ENCODE data around the gene ZNF888.
"Not testable (repeated sequence)": the region's sequence is repeated elsewhere in the genome, so short reads cannot be mapped to it uniquely, and the experiment has no call there.

Gene ZNF888

GRCh38 chr19:52936151-52936953 lies 13.1 kb upstream of the ZNF888 start:
- no peak for DNase-seq (ENCODE audit: extremely low read depth, low read depth)
- TF ChIP-seq CTCF (IDR thresholded peaks at IDR 0.05; ENCODE audit: low read depth, low read length): no peak

- TF ChIP-seq CTCF (IDR thresholded peaks at IDR 0.05; ENCODE audit: low read depth, low read length): no peak
- no peak for DNase-seq (ENCODE audit: extremely low read depth, low read depth)
Measured at GRCh38 chr19:52935434-52935833, 12.2 kb upstream of the ZNF888 start.

GRCh38 chr19:52924641-52925040 lies 1.4 kb upstream of the ZNF888 start:
- not testable (repeated sequence) for DNase-seq (ENCODE audit: extremely low read depth, low read depth)

- no peak for TF ChIP-seq CTCF (IDR thresholded peaks at IDR 0.05; ENCODE audit: low read depth, low read length)
- DNase-seq (ENCODE audit: extremely low read depth, low read depth): no peak
Measured at GRCh38 chr19:52923778-52924593, 758 bp upstream of the ZNF888 start.

- no peak for TF ChIP-seq CTCF (IDR thresholded peaks at IDR 0.05; ENCODE audit: low read depth, low read length)
Measured at GRCh38 chr19:52917531-52917930, 5.7 kb downstream of the ZNF888 start.

GRCh38 chr19:52910648-52911047 lies 12.6 kb downstream of the ZNF888 start:
- no peak for DNase-seq (ENCODE audit: extremely low read depth, low read depth)
- TF ChIP-seq CTCF (IDR thresholded peaks at IDR 0.05; ENCODE audit: low read depth, low read length): no peak

More at GRCh38 chr19:52917531-52917930, 5.7 kb downstream of the ZNF888 start:
- DNase-seq (ENCODE audit: extremely low read depth, low read depth): no peak

- not testable (repeated sequence) for DNase-seq (ENCODE audit: extremely low read depth, low read depth)
Measured at GRCh38 chr19:52904052-52904780, 19.0 kb downstream of the ZNF888 start.

- DNase-seq (ENCODE audit: extremely low read depth, low read depth): no peak
- TF ChIP-seq CTCF (IDR thresholded peaks at IDR 0.05; ENCODE audit: low read depth, low read length): no peak
Measured at GRCh38 chr19:52901842-52902241, 21.4 kb downstream of the ZNF888 start.

GRCh38 chr19:52898596-52898995 lies 24.6 kb downstream of the ZNF888 start:
- not testable (repeated sequence) for DNase-seq (ENCODE audit: extremely low read depth, low read depth)
